Stimulated activated CD4-positive, alpha-beta T cell treated with anti-CD3 and anti-CD28 coated beads, Interleukin-4, amount 100 ng/mL, for 4 hours (primary cell): ENCODE data around the gene CCL3.
"Not testable (repeated sequence)": the region's sequence is repeated elsewhere in the genome, so short reads cannot be mapped to it uniquely, and the experiment has no call there.

Experiments
- DNase-seq, 2 experiments: peaks; one replicate each; pipeline ENCODE4 v3.0.0-alpha.2; 2020

CCL3 gene

GRCh38 chr17:36089888-36090836 is at the start of gene CCL3:
Gene CCL3, minus strand, starts transcription at chr17:36090143. Its CDS starts 85 bp downstream, at chr17:36090058.
- DNase-seq, result no peak

- no peak for DNase-seq
Measured at GRCh38 chr17:36136439-36136838, 46.5 kb upstream of the CCL3 start.

GRCh38 chr17:36136036-36136435 is 46.1 kb upstream of the CCL3 start:
- no peak for DNase-seq

- DNase-seq, result no peak
Measured at GRCh38 chr17:36135465-36135864, 45.5 kb upstream of the CCL3 start.

- DNase-seq, result no peak
Measured at GRCh38 chr17:36133602-36134236, 43.8 kb upstream of the CCL3 start.

- no peak for DNase-seq
Measured at GRCh38 chr17:36132421-36132831, 42.5 kb upstream of the CCL3 start.

GRCh38 chr17:36131931-36132330 is 42.0 kb upstream of the CCL3 start:
- no peak for DNase-seq

GRCh38 chr17:36131421-36131820 is 41.5 kb upstream of the CCL3 start:
- DNase-seq, result no peak

- DNase-seq, result no peak
Measured at GRCh38 chr17:36130346-36130745, 40.4 kb upstream of the CCL3 start.

- DNase-seq, result no peak
Measured at GRCh38 chr17:36129616-36130015, 39.7 kb upstream of the CCL3 start.

- DNase-seq, result no peak
Measured at GRCh38 chr17:36128411-36128978, 38.6 kb upstream of the CCL3 start.

- DNase-seq, result no peak
Measured at GRCh38 chr17:36127911-36128310, 38.0 kb upstream of the CCL3 start.

GRCh38 chr17:36127199-36127893 is 37.4 kb upstream of the CCL3 start:
- DNase-seq, result no peak

GRCh38 chr17:36124879-36125824 is 35.2 kb upstream of the CCL3 start:
- DNase-seq, result no peak

- no peak for DNase-seq
Measured at GRCh38 chr17:36123431-36123830, 33.5 kb upstream of the CCL3 start.

- DNase-seq, result not testable (repeated sequence)
Measured at GRCh38 chr17:36121099-36121498, 31.2 kb upstream of the CCL3 start.

- no peak for DNase-seq
Measured at GRCh38 chr17:36120221-36120620, 30.3 kb upstream of the CCL3 start.

GRCh38 chr17:36118477-36119353 is 28.8 kb upstream of the CCL3 start:
- DNase-seq, result no peak

- no peak for DNase-seq
Measured at GRCh38 chr17:36117505-36118382, 27.8 kb upstream of the CCL3 start.

GRCh38 chr17:36115649-36115977 is 25.7 kb upstream of the CCL3 start:
- DNase-seq, result not testable (repeated sequence)
